AG04449 (cell line): ENCODE measurements around the gene MAZ.

Experiments
- CTCF ChIA-PET: fragments of 350-600 bp; formaldehyde crosslinking; extraction: SDS; loops from one replicate; lab custom pipeline; 2021; ENCODE audit warnings: antibody characterized with exemption; lab: Yijun Ruan, JAX
- POLR2A ChIA-PET: fragments of 400-600, 350-600 bp; formaldehyde crosslinking; extraction: SDS; loops from one replicate; lab custom pipeline; 2020; ENCODE audit warnings: antibody characterized with exemption, inconsistent platforms; lab: Yijun Ruan, JAX
- DNase-seq: peaks from one replicate; pipeline ENCODE4 v3.0.0-alpha.2; 2010; ENCODE audit warnings: low read depth, low spot score
- H3K4me3 ChIP-seq: 2 replicates; pipeline ENCODE4 v1.5.1; 2011; ENCODE audit warnings: low read depth, mild to moderate bottlenecking, control low read depth, low read length
- TF ChIP-seq, protein P1 (sequence below): IDR thresholded peaks from one replicate; pipeline ENCODE4 v1.5.1; 2011; ENCODE audit warnings: mild to moderate bottlenecking, moderate library complexity, low read length, control low read depth, inconsistent platforms; ENCODE audit not compliant: insufficient read depth; ENCODE audit errors: missing control alignments

MAZ gene

DNA sequence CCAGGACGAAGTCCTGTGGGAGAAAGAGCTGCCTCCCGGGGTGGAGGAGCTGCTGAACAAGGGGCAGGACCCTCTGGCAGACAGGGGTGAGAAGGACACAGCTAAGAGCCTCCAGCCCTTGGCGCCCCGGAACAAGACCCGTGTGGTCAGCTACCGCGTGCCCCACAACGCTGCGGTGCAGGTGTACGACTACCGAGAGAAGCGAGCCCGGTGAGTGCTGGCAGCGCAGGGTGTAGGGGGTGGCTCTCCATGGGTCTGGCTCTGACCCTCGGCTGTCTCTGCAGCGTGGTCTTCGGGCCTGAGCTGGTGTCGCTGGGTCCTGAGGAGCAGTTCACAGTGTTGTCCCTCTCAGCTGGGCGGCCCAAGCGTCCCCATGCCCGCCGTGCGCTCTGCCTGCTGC is 35.3 kb downstream of the MAZ start:
- H3K4me3 ChIP-seq = no peak overlapping the region
- ChIA-PET CTCF (interaction anchor here (0.9 to 3.9 kb wide), 5 partner anchors 6 to 164 kb away, joined by 3 to 26 read pairs (median 7); no protein-coding TSS in a partner anchor), POLR2A (interaction anchor here (0.6 kb wide), 1 partner anchor 11 kb away, joined by 3 read pairs; no protein-coding TSS in a partner anchor)
- TF ChIP-seq, protein P1, sequence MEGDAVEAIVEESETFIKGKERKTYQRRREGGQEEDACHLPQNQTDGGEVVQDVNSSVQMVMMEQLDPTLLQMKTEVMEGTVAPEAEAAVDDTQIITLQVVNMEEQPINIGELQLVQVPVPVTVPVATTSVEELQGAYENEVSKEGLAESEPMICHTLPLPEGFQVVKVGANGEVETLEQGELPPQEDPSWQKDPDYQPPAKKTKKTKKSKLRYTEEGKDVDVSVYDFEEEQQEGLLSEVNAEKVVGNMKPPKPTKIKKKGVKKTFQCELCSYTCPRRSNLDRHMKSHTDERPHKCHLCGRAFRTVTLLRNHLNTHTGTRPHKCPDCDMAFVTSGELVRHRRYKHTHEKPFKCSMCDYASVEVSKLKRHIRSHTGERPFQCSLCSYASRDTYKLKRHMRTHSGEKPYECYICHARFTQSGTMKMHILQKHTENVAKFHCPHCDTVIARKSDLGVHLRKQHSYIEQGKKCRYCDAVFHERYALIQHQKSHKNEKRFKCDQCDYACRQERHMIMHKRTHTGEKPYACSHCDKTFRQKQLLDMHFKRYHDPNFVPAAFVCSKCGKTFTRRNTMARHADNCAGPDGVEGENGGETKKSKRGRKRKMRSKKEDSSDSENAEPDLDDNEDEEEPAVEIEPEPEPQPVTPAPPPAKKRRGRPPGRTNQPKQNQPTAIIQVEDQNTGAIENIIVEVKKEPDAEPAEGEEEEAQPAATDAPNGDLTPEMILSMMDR = no peak
- no peak for DNase-seq

DNA sequence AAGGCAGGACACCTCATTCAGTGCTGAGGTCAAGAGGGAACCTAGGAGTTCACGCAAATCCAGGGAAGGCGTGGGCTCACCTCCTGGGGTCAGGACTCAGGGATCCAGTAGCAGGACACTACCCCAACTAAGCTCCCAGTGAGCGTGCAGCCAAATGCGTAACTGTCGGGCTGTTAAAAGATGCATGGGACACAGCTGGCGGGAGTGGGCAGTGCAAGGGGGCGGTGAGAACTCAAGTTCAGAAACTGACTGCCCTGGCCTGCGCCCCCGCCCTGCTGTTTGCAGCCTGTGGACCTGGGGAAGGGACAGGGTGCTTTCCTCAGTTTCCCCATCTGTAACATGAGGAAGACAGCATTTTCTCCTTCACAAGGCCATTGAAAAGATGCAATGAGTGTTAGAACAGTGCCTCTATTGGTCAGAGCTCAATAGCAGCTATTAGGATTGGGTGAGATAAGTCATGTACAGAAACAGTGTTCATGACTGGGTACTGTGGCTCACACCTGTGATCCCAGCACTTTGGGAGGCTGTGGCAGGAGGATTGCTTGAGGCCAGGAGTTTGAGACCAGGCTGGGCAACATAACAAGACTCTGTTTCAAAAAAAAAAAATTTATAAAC is 36.5 kb downstream of the MAZ start:
- CTCF ChIA-PET = interaction anchor here (0.5 to 3.4 kb wide), 3 partner anchors 10 to 15 kb away, joined by 3 to 9 read pairs (median 7); no protein-coding TSS in a partner anchor
- no peak overlapping the region for H3K4me3 ChIP-seq

DNA sequence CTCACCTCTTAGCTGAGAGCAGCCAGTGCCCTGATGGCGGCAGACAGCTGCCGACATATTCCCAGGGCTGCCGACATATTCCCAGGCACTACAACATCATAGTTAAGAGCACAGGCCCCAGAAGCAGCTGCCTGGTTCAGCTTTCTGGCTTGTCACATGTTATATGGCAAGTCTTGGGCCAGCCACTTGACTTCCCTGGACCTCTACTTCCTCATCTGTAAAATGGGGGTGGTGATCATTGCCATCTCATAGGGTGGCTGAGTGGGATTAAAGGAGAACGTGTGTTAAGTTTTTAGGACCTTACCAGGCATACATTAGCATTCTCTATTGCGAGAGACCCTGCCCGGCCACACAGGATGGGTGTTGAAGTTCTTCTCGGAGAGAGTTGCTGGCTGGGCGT is 37.6 kb downstream of the MAZ start:
- CTCF ChIA-PET = interaction anchor here (0.9 to 3.4 kb wide), 3 partner anchors 9 to 188 kb away, joined by 3 to 9 read pairs (median 7); no protein-coding TSS in a partner anchor
- no peak for DNase-seq
- TF ChIP-seq, protein P1 = no peak
- H3K4me3 ChIP-seq = no peak overlapping the region
- POLR2A ChIA-PET = no interaction called here

More for the DNA sequence above, 36.5 kb downstream of the MAZ start:
- POLR2A ChIA-PET = interaction anchor here (0.5 kb wide), 1 partner anchor 1003 kb away, joined by 6 read pairs; no protein-coding TSS in a partner anchor
- TF ChIP-seq, protein P1 = no peak
- DNase-seq = no peak

DNA sequence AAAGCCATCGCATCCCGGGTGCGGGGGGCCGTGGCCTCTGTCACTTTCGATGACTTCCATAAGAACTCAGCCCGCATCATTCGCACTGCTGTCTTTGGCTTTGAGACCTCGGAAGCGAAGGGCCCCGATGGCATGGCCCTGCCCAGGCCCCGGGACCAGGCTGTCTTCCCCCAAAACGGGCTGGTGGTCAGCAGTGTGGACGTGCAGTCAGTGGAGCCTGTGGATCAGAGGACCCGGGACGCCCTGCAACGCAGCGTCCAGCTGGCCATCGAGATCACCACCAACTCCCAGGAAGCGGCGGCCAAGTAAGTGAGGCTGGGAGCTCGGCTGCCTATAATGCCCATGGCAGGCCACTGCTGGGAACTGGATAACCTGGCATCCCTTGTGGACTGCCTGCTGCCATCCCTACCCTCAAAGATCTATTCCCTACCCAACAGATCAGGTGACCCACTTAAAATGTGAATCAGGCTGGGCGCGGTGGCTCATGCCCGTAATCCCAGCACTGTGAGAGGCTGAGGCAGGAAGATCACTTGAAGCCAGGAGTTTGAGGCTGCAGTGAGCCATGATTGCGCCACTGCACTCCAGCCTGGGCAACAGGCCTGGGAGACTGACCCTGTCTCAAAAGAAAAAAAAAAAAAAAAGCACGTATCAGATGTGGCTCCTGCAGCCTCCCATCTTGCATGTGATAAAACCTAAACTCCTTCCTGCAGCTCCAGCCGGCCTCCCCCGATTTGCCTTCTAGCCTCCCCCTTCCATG is 38.4 kb downstream of the MAZ start:
- POLR2A ChIA-PET = no interaction called here
- no peak for DNase-seq
- no peak overlapping the region for H3K4me3 ChIP-seq
- TF ChIP-seq, protein P1 = no peak
- CTCF ChIA-PET = interaction anchor here (0.7 to 3.4 kb wide), 5 partner anchors 8 to 187 kb away, joined by 3 to 9 read pairs (median 3); partner anchors contain the start of genes CDIPT and PAGR1

DNA sequence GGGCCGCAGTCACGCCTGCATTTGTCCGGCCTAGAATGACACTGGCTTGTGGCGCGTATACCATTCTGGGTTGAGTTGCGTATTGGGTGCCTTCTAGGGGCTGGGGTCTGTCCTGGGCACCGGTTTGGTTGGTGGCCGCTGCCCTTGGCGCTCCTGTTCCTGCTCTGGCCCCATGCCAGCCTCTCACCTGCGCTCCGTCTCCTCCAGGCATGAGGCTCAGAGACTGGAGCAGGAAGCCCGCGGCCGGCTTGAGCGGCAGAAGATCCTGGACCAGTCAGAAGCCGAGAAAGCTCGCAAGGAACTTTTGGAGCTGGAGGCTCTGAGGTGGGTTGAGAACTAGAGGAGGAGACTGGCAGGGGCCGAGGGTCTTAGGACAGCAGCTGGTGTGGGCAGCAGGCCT is 39.3 kb downstream of the MAZ start:
- POLR2A ChIA-PET = no interaction called here
- CTCF ChIA-PET = interaction anchor here (1.0 to 4.7 kb wide), 4 partner anchors 16 to 38 kb away, joined by 3 to 99 read pairs (median 4); partner anchors contain the start of genes MVP and PAGR1
- H3K4me3 ChIP-seq = no peak overlapping the region
- TF ChIP-seq, protein P1 = no peak
- no peak for DNase-seq
